Measurements from ENCODE around the gene PTPRN. TPM values are rescaled to one million over a fixed set of nuclear protein-coding genes. Genes with fewer than 3 reads are reported as not detected.
"Not testable (repeated sequence)": the region's sequence is repeated elsewhere in the genome, so short reads cannot be mapped to it uniquely, and the experiment has no call there.

The PTPRN gene
- polyA plus RNA-seq, 1 donor from 2014 or later: 66.4 TPM

DNA sequence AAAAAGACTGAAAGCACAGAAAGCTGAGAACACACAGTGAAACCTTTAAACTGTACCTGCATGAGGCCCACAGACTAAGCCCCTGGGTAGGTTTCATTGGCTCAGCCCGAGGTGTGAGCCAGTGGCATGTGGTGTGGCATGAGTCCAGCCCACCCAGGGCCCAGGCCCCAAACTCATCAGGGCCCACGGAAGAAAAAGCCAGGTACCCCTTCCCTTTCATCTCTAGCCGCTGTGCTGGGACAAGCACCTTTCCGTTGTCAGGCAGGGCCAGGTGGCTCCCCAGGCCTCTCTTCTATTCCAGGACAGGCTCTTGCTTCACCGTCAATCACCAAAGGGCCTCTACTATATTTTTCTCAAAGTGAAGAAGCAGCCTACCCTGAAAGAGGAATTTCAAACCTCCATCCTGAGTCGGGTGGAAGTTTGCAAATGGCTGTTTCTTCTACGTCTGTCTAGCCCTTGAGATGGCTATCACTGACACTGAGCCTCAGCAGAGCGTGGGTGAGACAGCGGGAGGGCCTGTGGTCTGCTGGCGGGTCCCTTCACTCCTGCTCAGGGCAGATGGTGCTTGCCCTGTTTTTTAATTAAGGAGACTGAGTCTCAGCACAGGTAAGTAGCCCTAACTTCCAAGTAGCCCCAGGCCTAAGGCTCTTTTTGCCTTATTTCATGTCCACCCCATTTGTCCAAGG lies 21.5 kb downstream of the PTPRN start:
- TF ChIP-seq, protein P1, sequence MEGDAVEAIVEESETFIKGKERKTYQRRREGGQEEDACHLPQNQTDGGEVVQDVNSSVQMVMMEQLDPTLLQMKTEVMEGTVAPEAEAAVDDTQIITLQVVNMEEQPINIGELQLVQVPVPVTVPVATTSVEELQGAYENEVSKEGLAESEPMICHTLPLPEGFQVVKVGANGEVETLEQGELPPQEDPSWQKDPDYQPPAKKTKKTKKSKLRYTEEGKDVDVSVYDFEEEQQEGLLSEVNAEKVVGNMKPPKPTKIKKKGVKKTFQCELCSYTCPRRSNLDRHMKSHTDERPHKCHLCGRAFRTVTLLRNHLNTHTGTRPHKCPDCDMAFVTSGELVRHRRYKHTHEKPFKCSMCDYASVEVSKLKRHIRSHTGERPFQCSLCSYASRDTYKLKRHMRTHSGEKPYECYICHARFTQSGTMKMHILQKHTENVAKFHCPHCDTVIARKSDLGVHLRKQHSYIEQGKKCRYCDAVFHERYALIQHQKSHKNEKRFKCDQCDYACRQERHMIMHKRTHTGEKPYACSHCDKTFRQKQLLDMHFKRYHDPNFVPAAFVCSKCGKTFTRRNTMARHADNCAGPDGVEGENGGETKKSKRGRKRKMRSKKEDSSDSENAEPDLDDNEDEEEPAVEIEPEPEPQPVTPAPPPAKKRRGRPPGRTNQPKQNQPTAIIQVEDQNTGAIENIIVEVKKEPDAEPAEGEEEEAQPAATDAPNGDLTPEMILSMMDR (IDR thresholded peaks at IDR 0.05; ENCODE audit: poor library complexity, severe bottlenecking): no peak
- TF ChIP-seq POLR2AphosphoS5 (IDR thresholded peaks at IDR 0.05): no peak
- TF ChIP-seq RAD21 (conservative IDR thresholded peaks at IDR 0.05): no peak
- no peak for TF ChIP-seq TAF1 (IDR thresholded peaks at IDR 0.05; ENCODE audit: low read depth)
- no peak for TF ChIP-seq SMC3 (conservative IDR thresholded peaks at IDR 0.05; ENCODE audit: poor library complexity)
- no peak for TF ChIP-seq MXI1 (conservative IDR thresholded peaks at IDR 0.05; ENCODE audit: poor library complexity, severe bottlenecking)
- TF ChIP-seq EZH2 (IDR thresholded peaks at IDR 0.05; ENCODE audit: borderline replicate concordance, insufficient read depth, low read length, poor library complexity, severe bottlenecking): no peak
- TF ChIP-seq EP300 (conservative IDR thresholded peaks at IDR 0.05; ENCODE audit: poor library complexity, severe bottlenecking): no peak
- H4K20me1 ChIP-seq (ENCODE audit: insufficient read depth): no peaks in the 10 kb centered on the region
- H2AFZ ChIP-seq (ENCODE audit: low read depth, low read length): no peak overlapping the region
- H3K9me3 ChIP-seq (ENCODE audit: low read length): no peaks in the 10 kb centered on the region
- no peak overlapping the region for H3K27ac ChIP-seq (ENCODE audit: low read length)
- no peaks in the 10 kb centered on the region for H3K27me3 ChIP-seq (ENCODE audit: insufficient read depth, low read depth, low read length)
- no peaks in the 10 kb centered on the region for H3K36me3 ChIP-seq (ENCODE audit: insufficient read depth, low read length)
- H3K79me2 ChIP-seq (replicated peaks; ENCODE audit: insufficient read depth, low read length): no peaks in the 10 kb centered on the region
- no peak overlapping the region for H3K4me3 ChIP-seq (ENCODE audit: low read length)
- H3K9me2 ChIP-seq (ENCODE audit: insufficient read depth, low read length): no peaks in the 10 kb centered on the region
- no peak overlapping the region for H3K4me2 ChIP-seq (ENCODE audit: low read length)
- H3K9ac ChIP-seq (ENCODE audit: low read length): no peak overlapping the region
- H3F3A ChIP-seq (ENCODE audit: insufficient read depth, low read length, poor library complexity, severe bottlenecking): no peaks in the 10 kb centered on the region

DNA sequence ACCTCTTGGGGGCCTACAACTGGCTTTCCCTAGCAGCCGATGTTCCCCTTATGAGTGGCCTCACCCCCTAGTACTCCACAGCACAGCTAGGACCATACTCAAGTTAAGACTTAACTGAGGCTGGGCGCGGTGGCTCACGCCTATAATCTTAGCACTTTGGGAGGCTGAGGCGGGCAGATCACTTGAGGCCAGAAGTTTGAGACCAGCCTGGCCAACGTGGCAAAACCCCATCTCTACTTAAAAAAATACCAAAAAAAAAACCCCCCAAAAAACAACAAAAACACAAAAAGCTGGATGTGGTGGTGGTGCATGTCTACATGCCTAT lies 22.1 kb downstream of the PTPRN start:
- H3K4me2 ChIP-seq (ENCODE audit: low read length): not testable (repeated sequence)

GRCh38 chr2:219286436-219287115 lies 22.6 kb downstream of the PTPRN start:
- no peaks in the 10 kb centered on the region for H3K36me3 ChIP-seq (ENCODE audit: insufficient read depth, low read length)
- H3F3A ChIP-seq (ENCODE audit: insufficient read depth, low read length, poor library complexity, severe bottlenecking): no peaks in the 10 kb centered on the region
- H3K9me2 ChIP-seq (ENCODE audit: insufficient read depth, low read length): no peaks in the 10 kb centered on the region
- H3K27me3 ChIP-seq (ENCODE audit: insufficient read depth, low read depth, low read length): no peaks in the 10 kb centered on the region
- no peak overlapping the region for H3K9ac ChIP-seq (ENCODE audit: low read length)
- H3K4me3 ChIP-seq (ENCODE audit: low read length): no peak overlapping the region
- H3K27ac ChIP-seq (ENCODE audit: low read length): no peak overlapping the region
- H4K20me1 ChIP-seq (ENCODE audit: insufficient read depth): no peaks in the 10 kb centered on the region
- no peaks in the 10 kb centered on the region for H3K9me3 ChIP-seq (ENCODE audit: low read length)
- TF ChIP-seq EZH2 (IDR thresholded peaks at IDR 0.05; ENCODE audit: borderline replicate concordance, insufficient read depth, low read length, poor library complexity, severe bottlenecking): no peak
- no peak for TF ChIP-seq RAD21 (conservative IDR thresholded peaks at IDR 0.05)
- TF ChIP-seq REST (IDR thresholded peaks at IDR 0.05; ENCODE audit: borderline replicate concordance): no peak
- TF ChIP-seq TAF1 (IDR thresholded peaks at IDR 0.05; ENCODE audit: low read depth): no peak
- TF ChIP-seq, protein P1 (IDR thresholded peaks at IDR 0.05; ENCODE audit: poor library complexity, severe bottlenecking): no peak
- TF ChIP-seq MXI1 (conservative IDR thresholded peaks at IDR 0.05; ENCODE audit: poor library complexity, severe bottlenecking): no peak
- TF ChIP-seq SMC3 (conservative IDR thresholded peaks at IDR 0.05; ENCODE audit: poor library complexity): no peak
- no peak for TF ChIP-seq EP300 (conservative IDR thresholded peaks at IDR 0.05; ENCODE audit: poor library complexity, severe bottlenecking)
- TF ChIP-seq POLR2AphosphoS5 (IDR thresholded peaks at IDR 0.05): no peak
- no peak overlapping the region for H3K4me2 ChIP-seq (ENCODE audit: low read length)
- no peak overlapping the region for H2AFZ ChIP-seq (ENCODE audit: low read depth, low read length)
- no peaks in the 10 kb centered on the region for H3K79me2 ChIP-seq (replicated peaks; ENCODE audit: insufficient read depth, low read length)

More for the DNA sequence above, 22.1 kb downstream of the PTPRN start:
- not testable (repeated sequence) for H2AFZ ChIP-seq (ENCODE audit: low read depth, low read length); H3K9ac ChIP-seq (ENCODE audit: low read length); H3K4me3 ChIP-seq (ENCODE audit: low read length); H3F3A ChIP-seq (ENCODE audit: insufficient read depth, low read length, poor library complexity, severe bottlenecking); H3K27ac ChIP-seq (ENCODE audit: low read length); H3K36me3 ChIP-seq (ENCODE audit: insufficient read depth, low read length); H4K20me1 ChIP-seq (ENCODE audit: insufficient read depth); H3K27me3 ChIP-seq (ENCODE audit: insufficient read depth, low read depth, low read length); H3K79me2 ChIP-seq (replicated peaks; ENCODE audit: insufficient read depth, low read length); H3K9me3 ChIP-seq (ENCODE audit: low read length); H3K9me2 ChIP-seq (ENCODE audit: insufficient read depth, low read length)
